Epithelial cell of esophagus (primary cell): Measurements from ENCODE around the gene ZFYVE9.

Experiments
- DNase-seq: peaks from one replicate; pipeline ENCODE4 v3.0.0; 2010; ENCODE audit warnings: low read depth
- H3K4me3 ChIP-seq: 2 replicates; pipeline ENCODE4 v1.5.1; 2011; ENCODE audit warnings: mild to moderate bottlenecking, low read length, control low read depth
- CTCF ChIP-seq: IDR thresholded peaks from 2 replicates; pipeline ENCODE4 v1.5.1; 2011; ENCODE audit warnings: low read depth, mild to moderate bottlenecking, low read length, control low read depth, inconsistent platforms; ENCODE audit not compliant: insufficient read depth; ENCODE audit errors: missing control alignments

The ZFYVE9 gene

GRCh38 chr1:52152572-52152971 lies 10.7 kb downstream of the ZFYVE9 start:
- H3K4me3 ChIP-seq = no peak overlapping the region
- no peak for TF ChIP-seq CTCF
- DNase-seq = no peak

GRCh38 chr1:52153010-52153409 lies 11.1 kb downstream of the ZFYVE9 start:
- DNase-seq = peak; percentile 20
- H3K4me3 ChIP-seq = no peak overlapping the region
- TF ChIP-seq CTCF = no peak

- no peak for DNase-seq
- no peak overlapping the region for H3K4me3 ChIP-seq
- no peak for TF ChIP-seq CTCF
Observed at GRCh38 chr1:52153898-52154297, 12.0 kb downstream of the ZFYVE9 start.

GRCh38 chr1:52156460-52156859 lies 14.6 kb downstream of the ZFYVE9 start:
- no peak for DNase-seq
- no peak for TF ChIP-seq CTCF
- H3K4me3 ChIP-seq = no peak overlapping the region

GRCh38 chr1:52157582-52157981 lies 15.7 kb downstream of the ZFYVE9 start:
- TF ChIP-seq CTCF = no peak
- DNase-seq = no peak
- no peak overlapping the region for H3K4me3 ChIP-seq

GRCh38 chr1:52158218-52158617 lies 16.3 kb downstream of the ZFYVE9 start:
- H3K4me3 ChIP-seq = no peak overlapping the region
- DNase-seq = no peak
- no peak for TF ChIP-seq CTCF

- TF ChIP-seq CTCF = no peak
- no peak overlapping the region for H3K4me3 ChIP-seq
- peak; percentile 80 for DNase-seq
Observed at GRCh38 chr1:52159033-52159789, 17.3 kb downstream of the ZFYVE9 start.
